ENCODE results near the gene RTL10.

The RTL10 gene

GRCh38 chr22:19859861-19860510 is 5.3 kb upstream of the RTL10 start:
- DNase-seq, result no peak

GRCh38 chr22:19857382-19857781 is 2.7 kb upstream of the RTL10 start:
- DNase-seq, result no peak

GRCh38 chr22:19855504-19856409 is 1.1 kb upstream of the RTL10 start:
- no peak for DNase-seq

- no peak for DNase-seq
Observed at GRCh38 chr22:19853879-19854777, 546 bp downstream of the RTL10 start.

GRCh38 chr22:19853058-19853878 is 1.4 kb downstream of the RTL10 start:
- no peak for DNase-seq

- DNase-seq, result no peak
Observed at GRCh38 chr22:19852177-19852781, 2.4 kb downstream of the RTL10 start.

GRCh38 chr22:19851291-19852176 is 3.1 kb downstream of the RTL10 start:
- no peak for DNase-seq

GRCh38 chr22:19850763-19851109 is 3.9 kb downstream of the RTL10 start:
- no peak for DNase-seq

- no peak for DNase-seq
Observed at GRCh38 chr22:19849835-19850762, 4.6 kb downstream of the RTL10 start.

GRCh38 chr22:19848298-19849224 is 6.1 kb downstream of the RTL10 start:
- no peak for DNase-seq

GRCh38 chr22:19847345-19847632 is 7.4 kb downstream of the RTL10 start:
- no peak for DNase-seq

GRCh38 chr22:19846620-19847344 is 7.9 kb downstream of the RTL10 start:
- DNase-seq, result no peak

GRCh38 chr22:19845054-19845722 is 9.5 kb downstream of the RTL10 start:
- DNase-seq, result no peak

GRCh38 chr22:19844377-19845053 is 10.2 kb downstream of the RTL10 start:
- no peak for DNase-seq

- DNase-seq, result no peak
Observed at GRCh38 chr22:19843857-19844376, 10.8 kb downstream of the RTL10 start.

- DNase-seq, result no peak
Observed at GRCh38 chr22:19843107-19843856, 11.4 kb downstream of the RTL10 start.

Data from NCI-H187 treated with DMSO at 0.1 percent for 48 hours (cell line).